ENCODE measurements around the gene ESYT1. TPM values are rescaled to one million over a fixed set of nuclear protein-coding genes. Genes with fewer than 3 reads are reported as not detected.

ESYT1 gene
- total and polyA plus RNA-seq, 2 donors (not counting 3 experiments of a cell fraction or from before 2014, with no cell fraction given): 161 to 234 TPM

DNA sequence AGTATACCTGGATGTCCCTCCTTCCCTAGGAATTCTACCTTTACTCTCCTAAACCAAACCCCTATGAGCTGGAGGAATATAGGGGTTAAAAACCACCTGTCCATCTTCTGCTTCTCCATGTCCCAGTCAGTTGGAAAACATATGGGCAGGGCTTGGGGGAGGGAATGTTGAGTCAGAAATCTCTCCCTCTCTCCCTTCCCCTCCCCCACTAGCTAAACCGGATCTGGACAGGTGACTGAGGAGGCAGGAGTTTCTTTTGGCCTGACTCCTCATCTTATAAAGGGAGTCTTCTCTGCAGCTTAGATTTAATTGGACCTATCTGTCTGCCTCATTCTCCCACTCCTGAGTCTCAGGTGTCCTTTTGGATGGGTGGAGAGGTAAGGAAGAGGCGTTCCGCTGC, 42.0 kb upstream of the ESYT1 start:
- Histone ChIP-seq H3K36me3 (ENCODE audit: control insufficient read depth in 2 of 2, extremely low read depth in 1 of 2, insufficient read depth in 2 of 2, low read length in 2 of 2) (no peaks in the 10 kb centered on the region), H4K20me1 (replicated peaks; ENCODE audit: control insufficient read depth, extremely low read depth, insufficient read depth, low read length) (no peaks in the 10 kb centered on the region), H2AFZ (ENCODE audit: low read depth, low read length) (no peak overlapping the region), H3K27me3 (ENCODE audit: control insufficient read depth in 2 of 2, insufficient read depth in 2 of 2, low read length in 2 of 2) (peaks cover 1 to 3% of the 10 kb centered on the region in 2 experiments), H3K27ac (ENCODE audit: insufficient read depth, low read depth, low read length) (no peak overlapping the region), H3K9me3 (replicated peaks; ENCODE audit: control insufficient read depth, insufficient read depth, low read length) (no peaks in the 10 kb centered on the region), H3K9ac (replicated peaks; ENCODE audit: extremely low read depth, insufficient read depth, low read length) (no peak overlapping the region), H3K4me2 (ENCODE audit: insufficient read depth, low read length) (no peak overlapping the region), H3K79me2 (ENCODE audit: control insufficient read depth, insufficient read depth, low read length) (no peaks in the 10 kb centered on the region), H3K4me3 (replicated peaks in 1 of 3; ENCODE audit: insufficient read depth in 1 of 3, low read depth in 1 of 3, low read length in 3 of 3) (no peak overlapping the region), H3K9me1 (replicated peaks; ENCODE audit: control insufficient read depth, extremely low read depth, insufficient read depth, low read length) (no peaks in the 10 kb centered on the region), H3K4me1 (ENCODE audit: control insufficient read depth, extremely low read depth, insufficient read depth, low read length) (peaks cover 13% of the 10 kb centered on the region)
- no TSS peak for BruUV-seq (replicated peaks)
- dilution Hi-C loops (cut with MboI; ENCODE audit: extremely low pct_ligation_motif_present, low sequenced_read_pairs): no loop called here
- DNase-seq (ENCODE audit: low read depth, low spot score): no peak
- intact Hi-C loops (cut with micrococcal nuclease): no loop called here
- FAIRE-seq: no peak
- TF ChIP-seq, protein P1, sequence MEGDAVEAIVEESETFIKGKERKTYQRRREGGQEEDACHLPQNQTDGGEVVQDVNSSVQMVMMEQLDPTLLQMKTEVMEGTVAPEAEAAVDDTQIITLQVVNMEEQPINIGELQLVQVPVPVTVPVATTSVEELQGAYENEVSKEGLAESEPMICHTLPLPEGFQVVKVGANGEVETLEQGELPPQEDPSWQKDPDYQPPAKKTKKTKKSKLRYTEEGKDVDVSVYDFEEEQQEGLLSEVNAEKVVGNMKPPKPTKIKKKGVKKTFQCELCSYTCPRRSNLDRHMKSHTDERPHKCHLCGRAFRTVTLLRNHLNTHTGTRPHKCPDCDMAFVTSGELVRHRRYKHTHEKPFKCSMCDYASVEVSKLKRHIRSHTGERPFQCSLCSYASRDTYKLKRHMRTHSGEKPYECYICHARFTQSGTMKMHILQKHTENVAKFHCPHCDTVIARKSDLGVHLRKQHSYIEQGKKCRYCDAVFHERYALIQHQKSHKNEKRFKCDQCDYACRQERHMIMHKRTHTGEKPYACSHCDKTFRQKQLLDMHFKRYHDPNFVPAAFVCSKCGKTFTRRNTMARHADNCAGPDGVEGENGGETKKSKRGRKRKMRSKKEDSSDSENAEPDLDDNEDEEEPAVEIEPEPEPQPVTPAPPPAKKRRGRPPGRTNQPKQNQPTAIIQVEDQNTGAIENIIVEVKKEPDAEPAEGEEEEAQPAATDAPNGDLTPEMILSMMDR (IDR thresholded peaks at IDR 0.05; ENCODE audit: extremely low read depth in 1 of 2, insufficient read depth in 1 of 2, low read depth in 1 of 2, low read length in 2 of 2): no peak
- TF ChIP-seq JUN (IDR thresholded peaks at IDR 0.05; ENCODE audit: borderline replicate concordance, insufficient read depth, insufficient read length, low read depth): no peak
- TF ChIP-seq GATA2 (IDR thresholded peaks at IDR 0.05; ENCODE audit: insufficient read depth, insufficient read length, low read depth, low read length): no peak
- TF ChIP-seq FOS (IDR thresholded peaks at IDR 0.05; ENCODE audit: borderline replicate concordance, insufficient read depth, low read length): no peak
- TF ChIP-seq, protein P2, sequence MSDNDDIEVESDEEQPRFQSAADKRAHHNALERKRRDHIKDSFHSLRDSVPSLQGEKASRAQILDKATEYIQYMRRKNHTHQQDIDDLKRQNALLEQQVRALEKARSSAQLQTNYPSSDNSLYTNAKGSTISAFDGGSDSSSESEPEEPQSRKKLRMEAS (IDR thresholded peaks at IDR 0.05; ENCODE audit: insufficient read depth, insufficient read length): no peak
- no peak for TF ChIP-seq MYC (IDR thresholded peaks at IDR 0.05; ENCODE audit: low read depth, low read length)
- TF ChIP-seq EZH2 (IDR thresholded peaks at IDR 0.05; ENCODE audit: borderline replicate concordance, low read depth, low read length, severe bottlenecking): no peak
- no peak for TF ChIP-seq POLR2A (IDR thresholded peaks at IDR 0.05; ENCODE audit: low read depth, low read length)
- CTCF ChIA-PET: interaction anchor here (1.1 to 2.9 kb wide), 4 partner anchors 10 to 239 kb away, joined by 3 to 35 read pairs (median 18); partner anchors contain the start of genes PA2G4 and SUOX
- POLR2A ChIA-PET: no interaction called here
